NCI-H187 treated with DMSO at 0.1 percent for 48 hours (cell line): ENCODE data around the gene EIF4E2.

Experiments used
- DNase-seq: peaks from one replicate; lab custom pipeline; 2025; lab: John Stamatoyannopoulos, UW

EIF4E2 gene

DNA sequence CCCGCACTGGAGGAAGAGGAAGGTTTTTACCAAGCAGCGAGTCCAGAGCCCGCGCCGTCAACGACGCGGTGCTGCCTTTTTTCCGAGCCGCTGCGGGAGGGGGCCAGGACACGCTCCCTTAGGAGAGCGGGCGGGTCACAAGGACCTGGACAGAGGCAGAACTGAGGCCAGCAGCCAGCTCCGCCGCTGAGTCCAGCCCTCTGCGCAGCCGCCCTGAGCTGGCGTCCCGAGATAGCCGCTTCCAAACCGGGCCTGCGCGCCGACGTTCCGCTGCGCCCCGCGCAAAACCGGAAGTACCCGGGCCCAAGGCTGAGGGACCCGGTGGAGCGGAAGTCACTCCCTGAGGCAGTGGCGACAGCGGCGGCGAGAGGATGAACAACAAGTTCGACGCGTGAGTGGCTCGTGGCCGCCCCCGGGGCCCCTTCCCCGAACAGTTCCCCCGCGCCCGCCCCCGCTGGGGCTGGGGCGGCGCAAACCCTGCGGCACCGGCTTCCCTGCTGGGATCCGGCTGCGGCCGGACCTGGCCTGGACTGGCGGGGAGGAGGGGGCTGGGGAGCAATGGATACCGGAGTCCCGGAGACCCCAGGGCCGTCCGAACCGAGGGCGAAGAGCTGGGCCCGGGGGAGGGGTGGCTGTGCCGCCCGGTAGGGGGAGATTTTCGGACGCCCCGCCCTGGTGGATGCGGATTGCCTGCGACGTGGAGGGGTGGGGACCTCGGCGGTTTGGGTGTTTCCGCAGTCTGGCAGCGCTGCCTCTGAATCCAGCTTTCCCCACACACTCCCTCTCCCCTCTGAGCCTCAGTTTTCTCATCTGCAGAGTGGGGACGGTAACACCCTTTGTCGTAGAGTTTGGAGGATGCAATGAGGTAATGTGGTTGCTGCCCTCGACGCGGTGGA is at the start of gene EIF4E2, which contains the start of gene TIGD1:
Gene EIF4E2 (plus strand): TSS at position 336 of the 896 bp plus-strand sequence. CDS start 36 bp downstream, at position 372.
Gene TIGD1 (minus strand): TSS at position 204 of the 896 bp plus-strand sequence. CDS start 675 bp downstream, outside the sequence.
- peak; percentile 8 for DNase-seq

GRCh38 chr2:232501331-232501771 is 49.1 kb upstream of the EIF4E2 start:
- no peak for DNase-seq

- DNase-seq = no peak
Observed at GRCh38 chr2:232501794-232502390, 48.6 kb upstream of the EIF4E2 start.

- DNase-seq = no peak
Observed at GRCh38 chr2:232502511-232502910, 48.0 kb upstream of the EIF4E2 start.

DNA sequence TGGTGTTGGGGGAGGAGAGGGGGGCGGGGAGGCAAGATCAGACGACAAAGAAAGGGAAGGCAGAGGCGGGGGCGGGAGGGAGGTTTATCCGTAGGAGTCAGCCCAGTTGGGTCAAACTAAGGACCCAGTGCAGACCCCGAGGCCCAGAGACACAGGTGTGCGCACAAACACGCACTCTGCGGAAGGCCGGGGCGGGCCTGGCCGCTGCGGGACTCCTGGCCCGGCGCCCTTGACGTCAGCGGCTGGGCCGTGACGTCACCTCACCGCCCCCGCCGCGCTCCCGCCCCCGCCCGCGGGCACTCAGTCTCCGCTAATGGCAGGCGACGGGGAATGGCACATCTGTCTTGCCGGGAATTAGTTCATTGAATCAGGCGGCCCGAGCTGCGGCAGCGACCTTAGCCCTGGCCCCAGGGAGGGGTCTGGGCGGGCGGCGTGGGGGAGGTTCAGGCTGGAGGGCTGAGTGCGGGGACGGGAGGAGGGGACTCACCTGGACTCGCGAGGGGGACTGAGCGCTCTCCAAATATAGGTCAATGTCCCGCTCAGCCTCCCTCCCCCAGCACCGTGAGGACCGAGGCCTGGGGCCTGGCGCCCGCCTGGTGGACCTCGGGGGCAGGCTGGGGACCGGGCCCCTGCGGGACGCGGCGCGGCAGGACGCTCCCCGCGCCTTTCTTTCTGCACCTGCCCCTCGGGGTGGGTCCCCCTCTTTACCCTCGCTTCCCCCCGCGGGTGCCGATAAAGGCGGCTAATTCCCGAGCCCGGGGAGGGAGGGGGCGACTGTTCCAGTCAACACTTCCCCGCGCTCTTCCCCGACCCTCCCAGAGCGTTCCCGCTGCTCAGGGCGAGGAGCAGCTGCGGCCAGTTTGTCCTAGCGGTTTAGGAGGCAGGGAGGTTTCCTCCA is 47.3 kb upstream of the EIF4E2 start:
- DNase-seq = no peak

DNA sequence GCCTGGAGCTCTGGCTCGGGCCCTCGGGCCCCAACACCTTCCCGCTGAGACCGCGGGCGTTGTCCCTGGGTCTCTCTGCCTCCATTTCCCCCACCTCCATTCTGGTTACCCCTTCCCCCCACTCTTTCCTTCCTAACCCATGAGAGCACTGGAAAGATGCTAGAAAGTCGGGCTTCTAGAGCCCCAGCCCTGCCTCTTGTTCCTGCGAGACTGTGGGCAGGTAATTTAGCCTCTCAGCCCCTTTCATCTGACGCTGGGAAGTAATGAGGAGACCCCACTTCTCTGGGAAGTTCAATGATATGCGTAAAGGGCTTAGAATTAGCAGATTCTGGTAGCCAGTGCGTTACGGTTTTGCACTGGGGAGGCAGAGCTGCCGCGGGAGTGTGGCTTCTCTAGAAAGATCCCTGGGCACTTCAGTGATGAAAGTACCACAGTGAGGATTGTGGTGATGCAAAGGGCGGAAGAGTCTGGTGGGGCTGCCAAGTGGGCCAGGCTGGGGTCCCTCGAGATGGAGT is 46.6 kb upstream of the EIF4E2 start:
- DNase-seq = no peak

DNA sequence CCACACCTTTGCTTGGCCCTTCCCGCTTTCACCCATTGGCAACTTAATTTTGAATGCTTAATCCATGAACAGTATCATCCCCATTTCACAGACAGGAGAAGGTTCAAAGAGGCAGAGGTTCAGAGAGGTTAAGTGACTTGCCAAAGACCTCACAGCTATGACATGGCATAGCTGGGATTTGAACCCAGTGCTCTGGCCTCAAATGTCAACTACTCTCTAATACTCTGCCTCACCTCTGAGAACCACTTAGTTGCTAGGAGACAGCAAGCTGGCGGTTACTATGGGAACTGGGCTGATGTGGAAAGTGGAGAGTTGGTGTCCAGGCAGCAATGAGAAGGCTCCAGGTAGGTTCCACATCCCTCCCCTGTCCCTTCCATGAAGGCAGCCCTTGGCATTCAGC is 46.1 kb upstream of the EIF4E2 start:
- DNase-seq = no peak

DNA sequence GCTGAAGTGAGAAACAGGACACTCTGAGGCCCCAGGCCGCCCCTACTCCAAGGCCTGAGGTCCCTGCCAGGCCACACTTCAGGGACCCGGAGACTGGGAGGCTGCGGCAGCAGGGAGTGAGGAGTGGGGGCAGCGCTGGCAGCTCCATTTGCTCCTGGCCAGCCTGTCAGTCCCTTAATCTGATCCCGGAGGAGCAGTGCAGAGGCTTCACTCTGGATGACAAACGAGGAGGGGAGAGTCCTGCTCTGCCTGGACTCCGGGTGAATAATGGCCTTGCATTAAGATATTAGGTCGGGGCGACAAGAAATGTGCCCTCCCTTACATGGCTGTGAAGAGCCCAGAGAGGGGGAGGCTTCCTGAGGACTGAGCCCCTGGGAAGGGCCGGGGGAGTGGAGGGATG is 44.6 kb upstream of the EIF4E2 start:
- DNase-seq = no peak

DNA sequence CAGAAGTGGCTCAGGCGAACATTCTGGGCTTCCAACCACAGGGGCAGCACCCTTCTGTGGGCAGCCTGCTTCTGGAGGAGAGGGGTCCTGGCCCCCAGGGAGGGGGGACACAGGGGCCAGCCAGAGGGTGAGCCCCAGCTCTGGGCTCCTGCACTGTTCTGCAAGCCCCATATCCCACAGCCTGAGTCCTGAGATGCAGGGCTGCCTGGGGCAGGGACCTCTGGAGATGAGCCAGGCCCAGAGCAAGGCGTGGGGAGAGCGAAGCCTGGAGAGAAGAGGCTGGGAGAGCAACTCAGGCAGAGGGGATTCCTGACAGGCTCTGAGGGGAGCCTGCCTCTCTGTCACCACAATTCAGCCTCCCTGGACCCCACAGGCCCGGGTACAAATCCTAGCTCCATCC is 43.8 kb upstream of the EIF4E2 start:
- no peak for DNase-seq

GRCh38 chr2:232508251-232508650 is 42.2 kb upstream of the EIF4E2 start:
- DNase-seq = no peak

- DNase-seq = no peak
Observed at GRCh38 chr2:232511336-232511890, 39.1 kb upstream of the EIF4E2 start.

DNA sequence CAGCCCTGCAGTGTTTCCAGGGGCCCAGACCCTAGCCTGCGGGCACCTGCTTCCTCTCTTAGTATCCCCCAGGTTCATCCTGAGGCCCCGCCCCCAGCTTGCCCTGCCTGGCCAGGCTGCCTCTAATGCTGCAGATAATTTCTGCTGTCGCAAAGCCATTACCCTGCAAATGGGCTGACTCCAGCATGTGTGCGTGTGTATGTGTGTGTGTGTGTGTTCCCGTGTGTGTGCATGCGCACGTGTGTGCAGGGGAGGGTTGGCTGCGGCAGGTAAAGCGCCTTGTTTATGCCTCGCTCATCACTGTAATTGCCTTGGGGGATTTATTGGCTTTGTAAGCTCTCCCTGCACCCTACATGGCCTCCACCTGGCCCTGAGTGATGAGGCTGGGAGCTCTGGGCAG is 37.9 kb upstream of the EIF4E2 start:
- DNase-seq = no peak

DNA sequence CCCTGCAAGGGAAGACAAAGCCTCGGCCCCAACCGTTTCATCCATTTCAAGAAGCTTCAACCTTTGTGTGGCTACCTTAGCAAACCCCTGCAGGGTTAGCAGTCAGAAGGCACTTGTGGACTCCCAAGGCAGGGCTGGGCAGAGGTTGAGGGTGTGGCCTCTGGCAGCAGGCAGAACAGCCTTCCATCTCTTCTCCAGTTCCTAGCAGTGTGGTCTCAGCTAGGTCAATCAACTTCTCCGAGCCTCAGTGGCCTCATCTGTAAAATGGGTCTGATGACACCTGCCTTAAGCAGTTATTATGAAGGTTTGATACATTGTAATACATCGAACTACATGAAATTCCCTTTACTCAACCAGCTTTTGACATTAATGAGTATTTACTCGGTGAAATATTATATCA is 37.1 kb upstream of the EIF4E2 start:
- DNase-seq = no peak

DNA sequence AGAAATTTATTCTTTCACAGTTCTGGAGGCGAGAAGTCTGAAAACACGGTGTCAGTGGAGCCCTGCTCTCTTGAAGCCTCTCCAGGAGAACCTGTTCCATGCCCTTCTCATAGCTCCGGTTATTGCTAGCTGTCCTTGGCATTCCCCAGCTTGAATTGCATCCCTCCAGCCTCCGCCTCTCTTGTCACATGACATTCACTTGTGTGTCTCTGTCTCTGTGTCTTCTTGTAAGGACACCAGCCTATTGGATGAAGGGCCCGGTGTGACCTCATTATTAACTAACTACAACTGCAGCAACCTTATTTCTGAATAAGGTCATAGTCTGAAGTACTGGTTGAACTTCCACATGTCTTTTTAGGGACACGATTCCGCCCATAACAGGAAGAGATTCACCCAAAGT is 34.9 kb upstream of the EIF4E2 start:
- DNase-seq = no peak

DNA sequence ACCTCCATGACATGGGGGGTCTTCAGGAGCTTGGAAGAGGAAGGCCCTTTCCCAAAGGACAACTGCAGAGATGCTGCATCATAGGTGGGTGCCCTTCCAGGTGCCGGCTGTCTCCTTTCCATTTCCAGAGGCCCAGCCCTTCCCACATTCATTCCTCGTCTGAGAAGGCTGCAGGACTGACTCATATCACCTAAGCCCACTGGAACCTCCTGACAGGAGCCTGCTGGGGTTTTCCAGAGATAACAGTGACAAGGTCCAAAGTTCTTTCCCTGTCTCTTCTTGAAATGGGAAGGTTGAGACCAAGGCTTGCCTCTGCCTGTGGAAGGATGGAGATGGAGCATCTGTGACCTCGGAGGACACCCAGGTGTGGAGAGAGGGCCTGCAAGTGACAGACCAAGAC is 33.9 kb upstream of the EIF4E2 start:
- DNase-seq = no peak

- no peak for DNase-seq
Observed at GRCh38 chr2:232518844-232519243, 31.6 kb upstream of the EIF4E2 start.

- DNase-seq = no peak
Observed at GRCh38 chr2:232519581-232520438, 30.7 kb upstream of the EIF4E2 start, which contains the start of gene PRSS56. Gene PRSS56, plus strand, starts transcription at chr2:232520388. Its CDS starts 211 bp downstream, at chr2:232520599.

DNA sequence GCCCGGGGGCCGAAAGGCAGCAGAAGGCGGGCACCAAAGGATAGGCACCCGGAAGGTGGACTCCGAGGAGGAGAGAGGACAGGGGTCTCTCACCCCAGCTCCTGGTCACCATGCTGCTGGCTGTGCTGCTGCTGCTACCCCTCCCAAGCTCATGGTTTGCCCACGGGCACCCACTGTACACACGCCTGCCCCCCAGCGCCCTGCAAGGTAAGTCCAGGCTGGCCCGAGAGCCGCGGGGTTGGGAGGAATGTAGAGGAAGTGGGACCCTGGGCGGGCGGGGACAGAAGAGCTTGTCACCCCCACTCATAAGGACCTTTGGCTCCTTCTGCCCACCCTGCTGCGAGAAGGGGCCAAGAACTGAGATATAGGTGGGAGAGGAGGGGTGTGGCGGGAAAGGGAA is 30.0 kb upstream of the EIF4E2 start:
- no peak for DNase-seq

- DNase-seq = no peak
Observed at GRCh38 chr2:232521098-232521497, 29.4 kb upstream of the EIF4E2 start.

DNA sequence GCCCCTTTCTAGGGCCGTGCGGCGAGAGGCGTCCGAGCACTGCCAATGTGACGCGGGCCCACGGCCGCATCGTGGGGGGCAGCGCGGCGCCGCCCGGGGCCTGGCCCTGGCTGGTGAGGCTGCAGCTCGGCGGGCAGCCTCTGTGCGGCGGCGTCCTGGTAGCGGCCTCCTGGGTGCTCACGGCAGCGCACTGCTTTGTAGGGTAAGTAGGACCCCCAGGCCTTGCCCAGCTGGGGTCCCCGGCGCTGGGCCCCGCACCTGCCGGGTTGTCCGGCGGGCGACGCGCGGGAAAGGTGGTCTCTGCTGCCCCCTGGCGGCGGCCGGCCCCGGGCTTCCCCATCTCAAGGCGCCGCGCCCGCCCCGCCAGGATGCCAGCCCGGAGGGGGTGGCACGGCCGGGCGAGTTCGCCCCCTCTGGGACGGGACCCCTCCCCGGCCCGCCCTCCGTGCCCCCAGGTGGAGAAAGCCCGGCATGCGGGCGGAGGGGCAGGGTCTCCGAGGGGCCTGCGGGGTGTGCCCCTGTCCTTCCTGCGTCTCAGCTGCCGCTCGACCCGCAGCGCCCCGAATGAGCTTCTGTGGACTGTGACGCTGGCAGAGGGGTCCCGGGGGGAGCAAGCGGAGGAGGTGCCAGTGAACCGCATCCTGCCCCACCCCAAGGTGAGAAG is 28.4 kb upstream of the EIF4E2 start:
- DNase-seq = no peak
